GM12801 (cell line): Measurements from ENCODE around the gene LIN7A.

Experiments
- CTCF ChIP-seq: IDR thresholded peaks from one replicate; pipeline ENCODE4 v1.5.1; 2011; ENCODE audit warnings: control low read depth; ENCODE audit not compliant: insufficient read length; ENCODE audit errors: extremely low read depth

Gene LIN7A

GRCh38 chr12:80811957-80812708 lies 125.6 kb downstream of the LIN7A start:
- TF ChIP-seq CTCF, result no peak

- TF ChIP-seq CTCF, result no peak
These were observed 126.9 kb downstream of the LIN7A start for GRCh38 chr12:80810874-80811273.

GRCh38 chr12:80807640-80808288 lies 130.0 kb downstream of the LIN7A start:
- no peak for TF ChIP-seq CTCF

- no peak for TF ChIP-seq CTCF
These were observed 132.6 kb downstream of the LIN7A start for GRCh38 chr12:80805106-80805505.

- TF ChIP-seq CTCF, result no peak
These were observed 134.9 kb downstream of the LIN7A start for GRCh38 chr12:80802652-80803400.

GRCh38 chr12:80798281-80798680 lies 139.5 kb downstream of the LIN7A start:
- no peak for TF ChIP-seq CTCF

- TF ChIP-seq CTCF, result no peak
These were observed 143.2 kb downstream of the LIN7A start for GRCh38 chr12:80794551-80794950.
